Mesenchymal stem cell (in vitro differentiated cells and primary cell): ENCODE data around the gene PIK3R2.

Source experiments
- DNase-seq: peaks from one replicate; pipeline ENCODE4 v3.0.0-alpha.2; 2013
- H2AFZ ChIP-seq: one replicate; pipeline ENCODE4 v1.6.1; 2013; ENCODE audit warnings: low read depth, mild to moderate bottlenecking, control low read depth, inconsistent platforms, low read length, moderate library complexity
- H2AK5ac ChIP-seq: 2 replicates; pipeline ENCODE4 v1.6.1; 2013; ENCODE audit warnings: low read length, moderate library complexity, mild to moderate bottlenecking, inconsistent platforms; ENCODE audit not compliant: severe bottlenecking
- H2BK120ac ChIP-seq: one replicate; pipeline ENCODE4 v1.6.1; 2013; ENCODE audit warnings: low read depth, mild to moderate bottlenecking, inconsistent platforms, low read length, moderate library complexity
- H2BK12ac ChIP-seq, 2 experiments: one replicate each; pipeline ENCODE4 v1.6.1; 2013; ENCODE audit warnings: inconsistent platforms in 2 of 2, low read length in 2 of 2, mild to moderate bottlenecking in 2 of 2, moderate library complexity in 2 of 2, control low read depth in 1 of 2
- H2BK15ac ChIP-seq: one replicate; pipeline ENCODE4 v1.6.1; 2013; ENCODE audit warnings: mild to moderate bottlenecking, low read depth, inconsistent platforms; ENCODE audit not compliant: poor library complexity, severe bottlenecking
- H2BK5ac ChIP-seq: 2 replicates; pipeline ENCODE4 v1.6.1; 2013; ENCODE audit warnings: low read depth, mild to moderate bottlenecking, low read length, control low read depth, inconsistent platforms; ENCODE audit not compliant: poor library complexity, severe bottlenecking
- H3K14ac ChIP-seq, 2 experiments: one replicate each; pipeline ENCODE4 v1.6.1; 2013; ENCODE audit warnings: inconsistent platforms in 2 of 2, low read length in 2 of 2, control low read depth in 1 of 2, mild to moderate bottlenecking in 1 of 2, moderate library complexity in 1 of 2
- H3K18ac ChIP-seq, 2 experiments: one replicate each; pipeline ENCODE4 v1.6.1; 2013; ENCODE audit warnings: inconsistent platforms in 2 of 2, low read length in 2 of 2, control low read depth in 1 of 2, low read depth in 1 of 2, mild to moderate bottlenecking in 1 of 2
- H3K23ac ChIP-seq, 2 experiments: one replicate each; pipeline ENCODE4 v1.6.1; 2013; ENCODE audit warnings: inconsistent platforms in 2 of 2, low read length in 2 of 2, mild to moderate bottlenecking in 2 of 2, moderate library complexity in 2 of 2, control low read depth in 1 of 2
- H3K27ac ChIP-seq: 2 replicates; pipeline ENCODE4 v1.5.1; 2013; ENCODE audit warnings: mild to moderate bottlenecking, moderate library complexity, low read length, control low read depth, inconsistent platforms; ENCODE audit not compliant: poor library complexity, severe bottlenecking
- H3K27me3 ChIP-seq, 2 experiments: 2 replicates each; pipeline versions ENCODE4 v1.6.1 to v1.7.0; 2013; ENCODE audit warnings: low read length in 2 of 2, mild to moderate bottlenecking in 2 of 2, moderate library complexity in 2 of 2, control low read depth in 1 of 2, inconsistent platforms in 1 of 2; ENCODE audit not compliant: control insufficient read depth in 1 of 2, insufficient read depth in 1 of 2
- H3K36me3 ChIP-seq, 2 experiments: 2 replicates each; pipeline versions ENCODE4 v1.6.1 to v1.7.0; 2013; ENCODE audit warnings: low read length in 2 of 2, control low read depth in 1 of 2, inconsistent platforms in 1 of 2, low read depth in 1 of 2, mild to moderate bottlenecking in 1 of 2; ENCODE audit not compliant: insufficient read depth in 2 of 2, control insufficient read depth in 1 of 2
- H3K4ac ChIP-seq, 2 experiments: one replicate each; pipeline ENCODE4 v1.6.1; 2013; ENCODE audit warnings: inconsistent platforms in 2 of 2, low read length in 2 of 2, mild to moderate bottlenecking in 2 of 2, moderate library complexity in 2 of 2, control low read depth in 1 of 2, low read depth in 1 of 2
- H3K4me1 ChIP-seq: 2 replicates; pipeline ENCODE4 v1.6.1; 2013; ENCODE audit warnings: low read depth, low read length, control low read depth; ENCODE audit not compliant: control insufficient read depth, insufficient read depth
- H3K4me2 ChIP-seq: 2 replicates; pipeline ENCODE4 v1.6.1; 2013; ENCODE audit warnings: low read length, mild to moderate bottlenecking, inconsistent platforms; ENCODE audit not compliant: poor library complexity, severe bottlenecking
- H3K4me3 ChIP-seq, 2 experiments: 2 replicates each; pipeline versions ENCODE4 v1.5.1 to v1.7.0; 2013; ENCODE audit warnings: low read length in 2 of 2, mild to moderate bottlenecking in 2 of 2, control low read depth in 1 of 2, low read depth in 1 of 2; ENCODE audit not compliant: insufficient read depth in 1 of 2
- H3K79me1 ChIP-seq: replicated peaks from 2 replicates; pipeline ENCODE4 v1.6.1; 2013; ENCODE audit warnings: mild to moderate bottlenecking, control low read depth, low read length, inconsistent platforms; ENCODE audit not compliant: poor library complexity, severe bottlenecking
- H3K9ac ChIP-seq: 2 replicates; pipeline ENCODE4 v1.7.0; 2013; ENCODE audit warnings: mild to moderate bottlenecking, low read length, moderate library complexity
- H3K9me3 ChIP-seq: 2 replicates; pipeline ENCODE4 v1.7.0; 2013; ENCODE audit warnings: mild to moderate bottlenecking, low read length; ENCODE audit not compliant: control insufficient read depth
- H4K8ac ChIP-seq: one replicate; pipeline ENCODE4 v1.6.1; 2013; ENCODE audit warnings: inconsistent platforms, mild to moderate bottlenecking, low read length, moderate library complexity
- H4K91ac ChIP-seq: one replicate; pipeline ENCODE4 v1.6.1; 2013; ENCODE audit warnings: mild to moderate bottlenecking, low read length, inconsistent platforms
- WGBS: methylation state at CpG from one replicate; pipeline ENCODE4 v1.1.7; 2013; ENCODE audit warnings: mixed read lengths; 5-methylcytosine and 5-hydroxymethylcytosine counted together

Gene PIK3R2

GRCh38 chr19:18168673-18169381 lies 15.9 kb downstream of the PIK3R2 start:
- H3K9ac ChIP-seq: no peak overlapping the region
- H3K23ac ChIP-seq: no peak overlapping the region
- H3K18ac ChIP-seq: no peak overlapping the region
- H3K27me3 ChIP-seq: no peaks in the 10 kb centered on the region
- H3K4me2 ChIP-seq: no peak overlapping the region
- no peak overlapping the region for H2AK5ac ChIP-seq
- H2BK15ac ChIP-seq: no peak overlapping the region
- H3K27ac ChIP-seq: no peak overlapping the region
- peaks cover 8% of the 10 kb centered on the region for H3K4me1 ChIP-seq
- H2BK120ac ChIP-seq: no peak overlapping the region
- H3K14ac ChIP-seq: no peak overlapping the region
- no peaks in the 10 kb centered on the region for H3K9me3 ChIP-seq
- H3K36me3 ChIP-seq: peaks cover 47 to 76% of the 10 kb centered on the region in 2 experiments
- H3K4me3 ChIP-seq: no peak overlapping the region
- H3K4ac ChIP-seq: no peak overlapping the region
- no peak overlapping the region for H2BK12ac ChIP-seq
- 95% methylated on average over 66 of the region's 66 CpGs for WGBS
- no peak overlapping the region for H4K91ac ChIP-seq
- no peak overlapping the region for H4K8ac ChIP-seq
- H2BK5ac ChIP-seq: no peak overlapping the region
- peaks cover 6% of the 10 kb centered on the region for H3K79me1 ChIP-seq
- no peak overlapping the region for H2AFZ ChIP-seq
- no peak for DNase-seq

DNA sequence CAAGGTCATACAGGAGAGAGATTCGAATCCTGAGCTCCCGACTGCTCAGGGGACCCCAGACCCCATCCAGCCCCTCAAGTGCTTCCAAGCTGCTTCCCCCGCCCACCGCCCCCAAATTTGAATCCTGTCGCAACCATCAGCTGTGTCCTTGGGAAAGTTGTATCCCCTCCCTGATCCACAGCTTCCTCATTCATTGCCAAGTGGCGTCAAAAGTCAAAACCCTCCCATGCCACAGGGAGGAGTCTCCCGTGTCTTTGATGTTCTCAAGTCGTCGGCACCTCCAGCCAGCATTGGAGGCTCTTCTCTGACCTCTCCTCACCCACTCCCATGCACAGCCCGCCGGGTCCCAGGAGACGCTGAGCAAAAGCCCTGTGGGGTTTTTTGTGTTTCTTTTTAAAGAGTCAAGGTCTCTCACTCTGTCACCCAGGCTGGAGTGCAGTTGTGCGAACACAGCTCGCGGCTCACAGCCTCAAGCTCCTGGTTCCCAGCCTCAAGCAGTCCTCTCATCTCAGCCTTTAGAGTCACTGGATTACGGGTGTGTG lies 17.8 kb downstream of the PIK3R2 start:
- H4K91ac ChIP-seq: no peak overlapping the region
- H2BK5ac ChIP-seq: no peak overlapping the region
- H2AFZ ChIP-seq: no peak overlapping the region
- peaks cover 0 to 7% of the 10 kb centered on the region in 2 experiments for H3K27me3 ChIP-seq
- no peak overlapping the region for H3K18ac ChIP-seq
- no peak overlapping the region for H3K4me3 ChIP-seq
- H2BK12ac ChIP-seq: no peak overlapping the region
- WGBS: 85% methylated on average over 16 of the region's 16 CpGs
- H3K4me2 ChIP-seq: no peak overlapping the region
- peak overlapping the region; percentile 12 for H2BK15ac ChIP-seq
- H4K8ac ChIP-seq: no peak overlapping the region
- H3K36me3 ChIP-seq: peaks cover 34 to 62% of the 10 kb centered on the region in 2 experiments
- peaks cover 5% of the 10 kb centered on the region for H3K79me1 ChIP-seq
- H3K4me1 ChIP-seq: peaks cover 16% of the 10 kb centered on the region
- no peak for DNase-seq
- no peak overlapping the region for H2AK5ac ChIP-seq
- no peak overlapping the region for H3K23ac ChIP-seq
- no peak overlapping the region for H3K27ac ChIP-seq
- H3K9me3 ChIP-seq: no peaks in the 10 kb centered on the region
- no peak overlapping the region for H3K9ac ChIP-seq
- H3K14ac ChIP-seq: no peak overlapping the region
- H3K4ac ChIP-seq: no peak overlapping the region
- no peak overlapping the region for H2BK120ac ChIP-seq

DNA sequence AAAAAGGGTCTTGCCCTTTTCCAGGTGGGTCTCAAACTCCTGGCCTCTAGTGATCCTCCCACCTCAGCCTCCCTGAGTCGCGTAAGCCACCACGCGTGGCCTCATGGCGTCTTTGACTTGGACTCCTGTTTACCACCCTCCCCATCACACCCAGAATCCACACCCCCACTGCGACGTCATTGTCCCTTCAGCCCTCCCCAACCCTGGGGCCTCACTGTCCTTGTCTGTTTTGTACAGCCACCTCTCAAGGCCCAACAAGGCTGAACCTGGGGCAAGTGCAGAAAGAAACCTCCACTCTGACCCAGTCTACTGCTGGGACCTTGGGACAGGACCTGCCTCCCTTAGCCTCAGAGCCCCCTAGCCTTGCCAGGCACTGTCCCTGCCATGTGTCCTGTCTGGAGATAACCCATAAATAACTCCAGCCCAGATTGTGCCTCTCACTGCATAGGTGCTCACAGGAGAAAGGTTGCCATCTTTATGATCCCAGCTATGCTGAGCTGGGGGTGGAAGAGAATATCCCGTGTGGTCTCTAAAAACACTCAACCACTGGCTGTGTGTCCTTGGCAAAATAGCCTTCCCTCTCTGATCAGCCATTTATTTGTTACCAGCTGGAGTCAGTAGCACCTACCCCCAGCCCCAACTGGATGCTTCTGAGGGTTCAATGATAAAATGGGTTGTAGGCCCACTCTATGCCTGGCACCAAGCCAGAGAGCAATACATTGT lies 18.8 kb downstream of the PIK3R2 start:
- no peaks in the 10 kb centered on the region for H3K9me3 ChIP-seq
- H2BK12ac ChIP-seq: peak overlapping the region in 1 of 2 experiments; percentile 15
- peaks cover 5% of the 10 kb centered on the region for H3K79me1 ChIP-seq
- 92% methylated on average over 8 of the region's 8 CpGs for WGBS
- H4K91ac ChIP-seq: no peak overlapping the region
- no peak overlapping the region for H2AFZ ChIP-seq
- DNase-seq: no peak
- H3K18ac ChIP-seq: no peak overlapping the region
- peaks cover 33 to 54% of the 10 kb centered on the region in 2 experiments for H3K36me3 ChIP-seq
- no peak overlapping the region for H2BK120ac ChIP-seq
- H3K4me3 ChIP-seq: no peak overlapping the region
- H3K14ac ChIP-seq: no peak overlapping the region
- H3K23ac ChIP-seq: no peak overlapping the region
- peaks cover 16% of the 10 kb centered on the region for H3K4me1 ChIP-seq
- H2BK15ac ChIP-seq: no peak overlapping the region
- H2AK5ac ChIP-seq: no peak overlapping the region
- H3K4ac ChIP-seq: no peak overlapping the region
- no peak overlapping the region for H4K8ac ChIP-seq
- H3K27ac ChIP-seq: no peak overlapping the region
- H3K9ac ChIP-seq: no peak overlapping the region
- peaks cover 0 to 7% of the 10 kb centered on the region in 2 experiments for H3K27me3 ChIP-seq
- H3K4me2 ChIP-seq: no peak overlapping the region
- no peak overlapping the region for H2BK5ac ChIP-seq
